H7 (cell line): ENCODE data around the gene CARNS1. TPM values are rescaled to one million over a fixed set of nuclear protein-coding genes. Genes with fewer than 3 reads are reported as not detected.
A peak's percentile ranks its signal among the peaks of the same experiment; 100 is the strongest.

Experiments used
- DNase-seq: peaks from one replicate; pipeline ENCODE4 v3.0.0; 2012
- H3K27me3 ChIP-seq: 2 replicates; pipeline ENCODE4 v1.6.0; 2011; ENCODE audit warnings: mild to moderate bottlenecking, low read length; ENCODE audit not compliant: control insufficient read depth, insufficient read depth
- H3K36me3 ChIP-seq: replicated peaks from 2 replicates; pipeline ENCODE4 v1.5.1; 2011; ENCODE audit warnings: low read length; ENCODE audit not compliant: control insufficient read depth, insufficient read depth
- H3K4me3 ChIP-seq: 2 replicates; pipeline ENCODE4 v1.5.1; 2011; ENCODE audit warnings: low read depth, mild to moderate bottlenecking, control low read depth, low read length, moderate library complexity; ENCODE audit not compliant: insufficient read depth
- total RNA-seq: library from RNA; depleted of rRNA; stranded (reverse); fragments of >200 nt; shearing (Covaris generic); gene quantifications from 2 replicates; pipeline ENCODE4 v1.2.3, GENCODE V29; 2014

The CARNS1 gene
- total RNA-seq, 1 experiment from 2014 or later = 0.17 TPM

GRCh38 chr11:67441731-67442351 lies 26.4 kb downstream of the CARNS1 start:
- H3K4me3 ChIP-seq = no peak overlapping the region
- DNase-seq = no peak
- peaks cover 10% of the 10 kb centered on the region for H3K36me3 ChIP-seq
- H3K27me3 ChIP-seq = no peaks in the 10 kb centered on the region

- no peaks in the 10 kb centered on the region for H3K27me3 ChIP-seq
- peak overlapping the region; percentile 69 for H3K4me3 ChIP-seq
- DNase-seq = peak; percentile 71
- peaks cover 8% of the 10 kb centered on the region for H3K36me3 ChIP-seq
Observed at GRCh38 chr11:67442504-67443404, 27.3 kb downstream of the CARNS1 start.

- Histone ChIP-seq H3K27me3 (no peaks in the 10 kb centered on the region), H3K36me3 (peaks cover 8% of the 10 kb centered on the region), H3K4me3 (no peak overlapping the region)
- no peak for DNase-seq
Observed at GRCh38 chr11:67445515-67445914, 30.0 kb downstream of the CARNS1 start.

- no peaks in the 10 kb centered on the region for H3K36me3 ChIP-seq
- no peaks in the 10 kb centered on the region for H3K27me3 ChIP-seq
- DNase-seq = no peak
- H3K4me3 ChIP-seq = no peak overlapping the region
Observed at GRCh38 chr11:67448220-67448609, 32.7 kb downstream of the CARNS1 start.

GRCh38 chr11:67449116-67449844 lies 33.8 kb downstream of the CARNS1 start:
- Histone ChIP-seq H3K27me3 (no peaks in the 10 kb centered on the region), H3K36me3 (no peaks in the 10 kb centered on the region), H3K4me3 (no peak overlapping the region)
- DNase-seq = peak; percentile 25

- no peaks in the 10 kb centered on the region for H3K36me3 ChIP-seq
- DNase-seq = peak; percentile 62
- H3K4me3 ChIP-seq = no peak overlapping the region
- no peaks in the 10 kb centered on the region for H3K27me3 ChIP-seq
Observed at GRCh38 chr11:67450796-67451657, 35.5 kb downstream of the CARNS1 start.

- no peaks in the 10 kb centered on the region for H3K36me3 ChIP-seq
- no peak overlapping the region for H3K4me3 ChIP-seq
- H3K27me3 ChIP-seq = no peaks in the 10 kb centered on the region
- no peak for DNase-seq
Observed at GRCh38 chr11:67451658-67451976, 36.1 kb downstream of the CARNS1 start.

- Histone ChIP-seq H3K27me3 (no peaks in the 10 kb centered on the region), H3K36me3 (no peaks in the 10 kb centered on the region), H3K4me3 (no peak within 1 kb of the TSS)
- DNase-seq = peak; percentile 55
Observed at GRCh38 chr11:67452141-67452952, 36.9 kb downstream of the CARNS1 start, which contains the start of gene GPR152. GPR152 (minus strand) TSS chr11:67452729; CDS start chr11:67452724, 5 bp downstream.

GRCh38 chr11:67453816-67454732 lies 38.6 kb downstream of the CARNS1 start:
- DNase-seq = peak; percentile 61
- Histone ChIP-seq H3K4me3 (no peak overlapping the region), H3K27me3 (no peaks in the 10 kb centered on the region), H3K36me3 (no peaks in the 10 kb centered on the region)

GRCh38 chr11:67455054-67455453 lies 39.6 kb downstream of the CARNS1 start, which contains the start of gene CABP4:
CABP4 (plus strand) TSS chr11:67455354; CDS start chr11:67455424, 70 bp downstream.
- no peak for DNase-seq
- Histone ChIP-seq H3K4me3 (no peak within 1 kb of the TSS), H3K36me3 (no peaks in the 10 kb centered on the region), H3K27me3 (no peaks in the 10 kb centered on the region)

GRCh38 chr11:67456068-67456705 lies 40.7 kb downstream of the CARNS1 start:
- Histone ChIP-seq H3K4me3 (no peak overlapping the region), H3K27me3 (no peaks in the 10 kb centered on the region), H3K36me3 (no peaks in the 10 kb centered on the region)
- DNase-seq = peak; percentile 64

GRCh38 chr11:67457453-67457852 lies 42.0 kb downstream of the CARNS1 start:
- Histone ChIP-seq H3K27me3 (no peaks in the 10 kb centered on the region), H3K36me3 (no peaks in the 10 kb centered on the region), H3K4me3 (no peak overlapping the region)
- DNase-seq = peak; percentile 23
